Common myeloid progenitor, CD34-positive (primary cell): ENCODE measurements around the gene CREB5.

Source experiments
- CTCF ChIA-PET: fragments of 350-600 bp; sonication (Branson Sonifier 250); formaldehyde crosslinking; loops from one replicate; lab custom pipeline; 2021; ENCODE audit warnings: antibody characterized with exemption; lab: Charles Lee
- POLR2A ChIA-PET: fragments of 350-600 bp; sonication (Branson Sonifier 250); formaldehyde crosslinking; loops from one replicate; lab custom pipeline; 2021; ENCODE audit warnings: antibody characterized with exemption; lab: Charles Lee
- DNase-seq, 3 donors: peaks; one replicate each; pipeline versions ENCODE4 v3.0.0 to v3.0.0-alpha.2; 2013
- H3K27ac ChIP-seq, 2 experiments: 1 replicate in 1 of 2; 2 replicates in 1 of 2; pipeline ENCODE4 v1.7.0; 2013; ENCODE audit warnings: inconsistent platforms in 2 of 2, low read length in 2 of 2, mild to moderate bottlenecking in 2 of 2, low read depth in 1 of 2, moderate library complexity in 1 of 2; ENCODE audit not compliant: severe bottlenecking in 2 of 2, insufficient read depth in 1 of 2, poor library complexity in 1 of 2
- H3K27me3 ChIP-seq, 5 experiments: replicated peaks in 2 of 5; 1 replicate in 3 of 5; 2 replicates in 2 of 5; pipeline versions ENCODE4 v1.6.1 to v1.7.0; 2013; ENCODE audit warnings: low read length in 4 of 5, mild to moderate bottlenecking in 2 of 5, moderate library complexity in 2 of 5, inconsistent platforms in 1 of 5; ENCODE audit not compliant: insufficient read depth in 5 of 5, control insufficient read depth in 4 of 5
- H3K36me3 ChIP-seq, 4 experiments: 1 replicate in 2 of 4; 2 replicates in 2 of 4; pipeline versions ENCODE4 v1.6.1 to v1.7.0; 2013; ENCODE audit warnings: low read length in 3 of 4, control low read depth in 1 of 4, mild to moderate bottlenecking in 1 of 4; ENCODE audit not compliant: control insufficient read depth in 4 of 4, insufficient read depth in 4 of 4
- H3K4me1 ChIP-seq, 4 experiments: 1 replicate in 3 of 4; 2 replicates in 1 of 4; pipeline versions ENCODE4 v1.6.1 to v1.7.1; 2013; ENCODE audit warnings: low read length in 3 of 4, mild to moderate bottlenecking in 3 of 4, control low read depth in 1 of 4, inconsistent platforms in 1 of 4, moderate library complexity in 1 of 4; ENCODE audit not compliant: control insufficient read depth in 4 of 4, insufficient read depth in 4 of 4; ENCODE audit errors: control extremely low read depth in 1 of 4
- H3K4me3 ChIP-seq, 7 experiments: 1 replicate in 4 of 7; 2 replicates in 3 of 7; pipeline versions ENCODE4 v1.5.1 to v1.7.0; 2013; ENCODE audit warnings: mild to moderate bottlenecking in 7 of 7, low read length in 6 of 7, moderate library complexity in 6 of 7, inconsistent platforms in 2 of 7, low read depth in 2 of 7, control low read depth in 1 of 7; ENCODE audit not compliant: insufficient read depth in 4 of 7, control insufficient read depth in 1 of 7; ENCODE audit errors: extremely low read depth in 1 of 7
- H3K9me3 ChIP-seq, 5 experiments: 1 replicate in 4 of 5; 2 replicates in 1 of 5; pipeline versions ENCODE4 v1.6.1 to v1.7.1; 2013; ENCODE audit warnings: low read length in 4 of 5, mild to moderate bottlenecking in 2 of 5, inconsistent platforms in 1 of 5, low read depth in 1 of 5, moderate library complexity in 1 of 5; ENCODE audit not compliant: control insufficient read depth in 4 of 5, insufficient read depth in 2 of 5; ENCODE audit errors: control extremely low read depth in 1 of 5
- WGBS: methylation state at CpG from one replicate; pipeline ENCODE4 v1.1.5; 2013; ENCODE audit not compliant: insufficient coverage; 5-methylcytosine and 5-hydroxymethylcytosine counted together

CREB5 gene

GRCh38 chr7:28472332-28472731, 60.0 kb downstream of the CREB5 start:
- H3K4me3 ChIP-seq: no peak overlapping the region
- DNase-seq: no peak
- no peaks in the 10 kb centered on the region for H3K9me3 ChIP-seq
- H3K4me1 ChIP-seq: no peaks in the 10 kb centered on the region
- H3K36me3 ChIP-seq: no peaks in the 10 kb centered on the region
- 100% methylated on average over 1 of the region's 6 CpGs for WGBS
- no peak overlapping the region for H3K27ac ChIP-seq
- CTCF ChIA-PET: no interaction called here
- H3K27me3 ChIP-seq: no peaks in the 10 kb centered on the region
- POLR2A ChIA-PET: no interaction called here

- H3K4me3 ChIP-seq: no peak overlapping the region
- POLR2A ChIA-PET: no interaction called here
- no peak overlapping the region for H3K27ac ChIP-seq
- CTCF ChIA-PET: no interaction called here
- DNase-seq: no peak
- H3K36me3 ChIP-seq: no peaks in the 10 kb centered on the region
- H3K9me3 ChIP-seq: no peaks in the 10 kb centered on the region
- 100% methylated on average over 7 of the region's 8 CpGs for WGBS
- no peaks in the 10 kb centered on the region for H3K4me1 ChIP-seq
- no peaks in the 10 kb centered on the region for H3K27me3 ChIP-seq
Measured at GRCh38 chr7:28473571-28474281, 61.4 kb downstream of the CREB5 start.

- Histone ChIP-seq H3K27ac (no peak overlapping the region), H3K36me3 (no peaks in the 10 kb centered on the region), H3K4me1 (no peaks in the 10 kb centered on the region), H3K4me3 (no peak overlapping the region), H3K9me3 (no peaks in the 10 kb centered on the region), H3K27me3 (no peaks in the 10 kb centered on the region)
- POLR2A ChIA-PET: no interaction called here
- no peak for DNase-seq
- CTCF ChIA-PET: no interaction called here
- 94% methylated on average over 4 of the region's 8 CpGs for WGBS
Measured at GRCh38 chr7:28474282-28474638, 61.9 kb downstream of the CREB5 start.

GRCh38 chr7:28474640-28475039, 62.3 kb downstream of the CREB5 start:
- 38% methylated on average over 2 of the region's 4 CpGs for WGBS
- Histone ChIP-seq H3K27me3 (no peaks in the 10 kb centered on the region), H3K4me1 (no peaks in the 10 kb centered on the region), H3K27ac (no peak overlapping the region), H3K36me3 (no peaks in the 10 kb centered on the region), H3K4me3 (no peak overlapping the region), H3K9me3 (no peaks in the 10 kb centered on the region)
- ChIA-PET CTCF (no interaction called here), POLR2A (no interaction called here)
- DNase-seq: no peak

GRCh38 chr7:28477041-28477442, 64.7 kb downstream of the CREB5 start:
- Histone ChIP-seq H3K4me1 (peaks cover 0 to 10% (median 8%) of the 10 kb centered on the region in 4 experiments), H3K36me3 (no peaks in the 10 kb centered on the region), H3K9me3 (no peaks in the 10 kb centered on the region), H3K27me3 (no peaks in the 10 kb centered on the region), H3K4me3 (no peak overlapping the region), H3K27ac (no peak overlapping the region)
- DNase-seq: no peak
- WGBS: 72% methylated on average over 2 of the region's 3 CpGs
- ChIA-PET POLR2A (no interaction called here), CTCF (no interaction called here)

GRCh38 chr7:28478656-28479055, 66.3 kb downstream of the CREB5 start:
- Histone ChIP-seq H3K4me3 (no peak overlapping the region), H3K27me3 (no peaks in the 10 kb centered on the region), H3K27ac (no peak overlapping the region), H3K9me3 (no peaks in the 10 kb centered on the region), H3K36me3 (no peaks in the 10 kb centered on the region), H3K4me1 (peaks cover 0 to 17% (median 10%) of the 10 kb centered on the region in 4 experiments)
- ChIA-PET POLR2A (no interaction called here), CTCF (no interaction called here)
- no CpG with 5 or more reads among the region's 1 CpG for WGBS
- DNase-seq: no peak

- ChIA-PET POLR2A (no interaction called here), CTCF (no interaction called here)
- H3K9me3 ChIP-seq: no peaks in the 10 kb centered on the region
- peaks cover 0 to 17% (median 10%) of the 10 kb centered on the region in 4 experiments for H3K4me1 ChIP-seq
- no peaks in the 10 kb centered on the region for H3K27me3 ChIP-seq
- no peak for DNase-seq
- no peak overlapping the region for H3K4me3 ChIP-seq
- 93% methylated on average over 6 of the region's 6 CpGs for WGBS
- no peaks in the 10 kb centered on the region for H3K36me3 ChIP-seq
- H3K27ac ChIP-seq: no peak overlapping the region
Measured at GRCh38 chr7:28479507-28479947, 67.2 kb downstream of the CREB5 start.
